GM12878 (cell line): ENCODE data around the gene KASH5. TPM values are rescaled to one million over a fixed set of nuclear protein-coding genes. Genes with fewer than 3 reads are reported as not detected.

Experiments
- ATAC-seq: fragments of 200-7000 bp; cut with Tn5 transposase; 3 replicates; pipeline ENCODE4 v1.9.1; 2020; ENCODE audit warnings: mild to moderate bottlenecking, moderate library complexity
- Bru-seq: library from RNA; stranded (reverse); fragments of 400-500 nt; gene quantifications from one replicate; lab custom pipeline; 2021; lab: Mats Ljungman, UMichigan
- BruChase-seq, 2 experiments: library from RNA; stranded (reverse); fragments of 400-500 nt; gene quantifications; one replicate each; lab custom pipeline; 2021; lab: Mats Ljungman, UMichigan
- BruUV-seq: library from RNA; stranded (reverse); fragments of 400-500 nt; replicated peaks from 2 replicates; lab custom pipeline; 2021; lab: Mats Ljungman, UMichigan
- CTCF ChIA-PET: fragments of 300-600 bp; sonication (Branson Sonifier 250); formaldehyde crosslinking; extraction: SDS; loops from one replicate; lab custom pipeline; 2021; ENCODE audit warnings: inconsistent platforms; lab: Yijun Ruan, JAX
- POLR2A ChIA-PET: fragments of 350-600 bp; formaldehyde crosslinking; extraction: SDS; loops from one replicate; lab custom pipeline; 2021; ENCODE audit warnings: inconsistent platforms; lab: Charles Lee
- RAD21 ChIA-PET: fragments of 300-600 bp; sonication (Branson Sonifier 250); formaldehyde crosslinking; loops from one replicate; lab custom pipeline; 2023; ENCODE audit warnings: antibody characterized with exemption; ENCODE audit not compliant: unreplicated experiment; lab: Charles Lee
- SMC1A ChIA-PET: fragments of 300-600 bp; sonication (Branson Sonifier 250); formaldehyde crosslinking; loops from one replicate; lab custom pipeline; 2023; ENCODE audit not compliant: unreplicated experiment, uncharacterized antibody; lab: Charles Lee
- DNase-seq: peaks from one replicate; pipeline ENCODE4 v3.0.0-alpha.2; 2011; ENCODE audit warnings: low read depth, low spot score
- FAIRE-seq: peaks from 3 replicates; lab custom pipeline; 2011; peaks lifted over from hg19 to GRCh38; lab: Jason Lieb, UNC
- H2AFZ ChIP-seq: 2 replicates; pipeline ENCODE4 v1.6.0; 2011; ENCODE audit warnings: low read depth, low read length, control low read depth; ENCODE audit not compliant: control insufficient read depth
- H3K27ac ChIP-seq: 2 replicates; pipeline ENCODE4 v1.5.1; 2011; ENCODE audit warnings: control low read depth; ENCODE audit not compliant: control insufficient read depth, insufficient read depth
- H3K27me3 ChIP-seq, 2 experiments: replicated peaks in 1 of 2; 2 replicates each; pipeline versions ENCODE4 v1.6.0 to v1.6.1; 2011; ENCODE audit warnings: low read length in 1 of 2; ENCODE audit not compliant: control insufficient read depth in 2 of 2, insufficient read depth in 2 of 2
- H3K36me3 ChIP-seq, 2 experiments: 2 replicates each; pipeline ENCODE4 v1.5.1; 2011; ENCODE audit warnings: low read length in 1 of 2; ENCODE audit not compliant: control insufficient read depth in 2 of 2, insufficient read depth in 2 of 2
- H3K4me1 ChIP-seq: 2 replicates; pipeline ENCODE4 v1.6.1; 2011; ENCODE audit warnings: mild to moderate bottlenecking, low read length, moderate library complexity, mixed read lengths; ENCODE audit not compliant: control insufficient read depth, insufficient read depth
- H3K4me2 ChIP-seq: 2 replicates; pipeline ENCODE4 v1.6.0; 2011; ENCODE audit warnings: control low read depth; ENCODE audit not compliant: control insufficient read depth, insufficient read depth
- H3K4me3 ChIP-seq: fragments of 200-600 bp; sonication (generic); 2 replicates; pipeline ENCODE4 v1.5.1; 2016
- H3K79me2 ChIP-seq: 2 replicates; pipeline ENCODE4 v1.6.0; 2011; ENCODE audit warnings: low read length; ENCODE audit not compliant: control insufficient read depth, insufficient read depth
- H3K9ac ChIP-seq: 2 replicates; pipeline ENCODE4 v1.8.0; 2011; ENCODE audit warnings: low read length, control low read depth, mixed read lengths; ENCODE audit not compliant: control insufficient read depth, insufficient read depth
- H3K9me3 ChIP-seq: replicated peaks from 3 replicates; pipeline ENCODE4 v1.5.1; 2011; ENCODE audit warnings: mild to moderate bottlenecking, low read length; ENCODE audit not compliant: control insufficient read depth, insufficient read depth
- H4K20me1 ChIP-seq: 2 replicates; pipeline ENCODE4 v1.6.0; 2011; ENCODE audit not compliant: control insufficient read depth, insufficient read depth
- SP1 ChIP-seq: IDR thresholded peaks from one replicate; pipeline ENCODE4 v1.6.1; 2011; ENCODE audit warnings: low read depth, low read length
- WGBS: methylation state at CpG from one replicate; pipeline ENCODE4 v1.1.6; 2016; ENCODE audit warnings: low lambda C conversion rate; ENCODE audit not compliant: insufficient replicate concordance, insufficient coverage; ENCODE audit errors: missing lambda C conversion rate; 5-methylcytosine and 5-hydroxymethylcytosine counted together
- in situ Hi-C: fragments of 300-500 bp; cut with MboI; formaldehyde crosslinking; loops from 9 replicates; pipeline ENCODE4 v1.14.3; 2018; ENCODE audit warnings: mixed read lengths
- intact Hi-C: fragments of 100-400 bp; cut with micrococcal nuclease; formaldehyde crosslinking; loops from one replicate; pipeline ENCODE4 v1.14.2; 2022; ENCODE audit not compliant: unreplicated experiment
- long read RNA-seq, 2 experiments: library from polyadenylated mRNA; unstranded; transcript quantifications; one replicate each; pipeline ENCODE4 v2.0.0, GENCODE V29; 2019 to 2020
- polyA minus RNA-seq, 3 experiments: library from RNA; depleted of rRNA, polyadenylated mRNA; stranded (reverse); fragments of >200 nt; gene quantifications; 2 replicates each; pipeline ENCODE4 v1.2.3, GENCODE V29; 2011
- polyA plus RNA-seq, 11 experiments: library from polyadenylated mRNA; depleted of rRNA in 4 of 11; unstranded in 6 of 11; stranded (reverse) in 5 of 11; fragments of >200 nt; fragmentation: Nextera tagmentation in 4 of 11; fragmentation: Illumina TruSeq in 1 of 11; extraction: Ambion mirVana in 4 of 11; extraction: Trizol in 1 of 11; gene quantifications; 1 replicate in 1 of 11; 2 replicates in 10 of 11; pipeline versions ENCODE4 v1.2.1 to v1.2.3, GENCODE V29; 2011 to 2016; ENCODE audit warnings: inconsistent platforms in 2 of 11, missing spikeins in 2 of 11, low read depth in 1 of 11
- total RNA-seq, 4 experiments: library from RNA; depleted of rRNA in 3 of 4; stranded (reverse); fragments of >200 nt in 3 of 4; fragmentation: Illumina TruSeq in 1 of 4; extraction: Trizol in 1 of 4; gene quantifications; 2 replicates each; pipeline versions ENCODE4 v1.2.1 to v1.2.3, GENCODE V29; 2013 to 2021

The KASH5 gene, protein sequence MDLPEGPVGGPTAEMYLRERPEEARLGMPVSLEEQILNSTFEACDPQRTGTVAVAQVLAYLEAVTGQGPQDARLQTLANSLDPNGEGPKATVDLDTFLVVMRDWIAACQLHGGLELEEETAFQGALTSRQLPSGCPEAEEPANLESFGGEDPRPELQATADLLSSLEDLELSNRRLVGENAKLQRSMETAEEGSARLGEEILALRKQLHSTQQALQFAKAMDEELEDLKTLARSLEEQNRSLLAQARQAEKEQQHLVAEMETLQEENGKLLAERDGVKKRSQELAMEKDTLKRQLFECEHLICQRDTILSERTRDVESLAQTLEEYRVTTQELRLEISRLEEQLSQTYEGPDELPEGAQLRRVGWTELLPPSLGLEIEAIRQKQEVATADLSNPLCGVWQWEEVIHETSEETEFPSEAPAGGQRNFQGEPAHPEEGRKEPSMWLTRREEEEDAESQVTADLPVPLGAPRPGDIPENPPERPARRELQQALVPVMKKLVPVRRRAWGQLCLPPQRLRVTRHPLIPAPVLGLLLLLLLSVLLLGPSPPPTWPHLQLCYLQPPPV
- not detected in 2 replicates for total RNA-seq (2013; cell fraction: nucleolus; rRNA removed)
- 0.16 TPM in 1 of 2 replicates, not detected in the other for total RNA-seq (2014; rRNA removed)
- total RNA-seq (2014; rRNA removed; fragmentation: Illumina TruSeq; extraction: Trizol), result not detected in 2 replicates
- total RNA-seq (2021), result 0.21 TPM in 1 of 2 replicates, not detected in the other
- polyA plus RNA-seq (2011; ENCODE audit: low read depth), result not detected
- polyA plus RNA-seq (2011; rRNA removed), result 0.05 TPM in 1 of 2 replicates, not detected in the other
- not detected in 2 replicates for polyA plus RNA-seq (2011; cell fraction: cytosol; rRNA removed)
- polyA plus RNA-seq (2011; cell fraction: nucleus; rRNA removed), result 0.19 TPM in 1 of 2 replicates, not detected in the other
- not detected in 2 replicates for polyA plus RNA-seq (2012)
- polyA plus RNA-seq (2014; fragmentation: Illumina TruSeq; extraction: Trizol), result 0.03 TPM in 1 of 2 replicates, not detected in the other
- polyA plus RNA-seq (2014; fragmentation: Nextera tagmentation; extraction: Ambion mirVana), result not detected
- polyA plus RNA-seq (2014; rRNA removed), result 0.04 and 0.06 TPM in 2 replicates
- polyA plus RNA-seq (2016; fragmentation: Nextera tagmentation; extraction: Ambion mirVana), result not detected
- polyA minus RNA-seq (2011; rRNA and poly(A)+ RNA removed), result not detected in 2 replicates
- polyA minus RNA-seq (2011; cell fraction: cytosol; rRNA and poly(A)+ RNA removed), result not detected in 2 replicates
- 0.24 TPM in 1 of 2 replicates, not detected in the other for polyA minus RNA-seq (2011; cell fraction: nucleus; rRNA and poly(A)+ RNA removed)
- percentile 12 among the genes with signal in this experiment for Bru-seq, nascent RNA
- not detected for BruChase-seq, experiment 1, labeled RNA remaining after a 6-hour chase
- percentile 3 among the genes with signal in this experiment for BruChase-seq, experiment 2, labeled RNA remaining after a 2-hour chase
- long read RNA-seq, experiment 1, result 0 reads
- long read RNA-seq, experiment 2, result 0 reads

DNA sequence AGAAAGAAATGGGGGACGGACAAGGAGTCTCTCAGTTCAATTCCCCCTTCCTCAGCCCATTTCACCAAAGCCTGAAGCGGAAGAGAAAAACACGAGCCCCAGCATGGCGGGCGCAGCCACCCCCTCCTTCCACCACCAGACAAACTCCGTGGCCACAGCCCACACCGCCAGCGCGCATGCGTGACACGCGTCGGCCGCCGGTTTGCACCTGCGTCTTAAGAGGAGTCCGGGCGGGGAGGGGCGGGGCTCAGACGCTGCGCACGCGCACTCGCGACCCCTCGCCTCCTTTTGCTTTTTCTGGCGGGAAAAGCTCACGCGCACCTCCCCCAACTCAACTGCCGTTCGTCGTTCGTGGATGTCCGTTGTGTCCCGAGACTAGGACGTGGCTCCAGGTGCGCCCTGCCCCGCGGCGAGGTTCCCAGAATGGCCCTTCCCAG, at the start of gene KASH5:
TSS of gene KASH5 (plus strand) at position 314 of the 437 bp plus-strand sequence. CDS start 2,635 bp downstream, outside the sequence.
- ChIA-PET RAD21 (interaction anchor here (0.8 kb wide), 1 partner anchor 39 kb away, joined by 3 read pairs; no protein-coding TSS in a partner anchor), CTCF (no interaction called here), SMC1A (interaction anchor here (0.7 kb wide), 1 partner anchor 8 kb away, joined by 3 read pairs; no protein-coding TSS in a partner anchor), POLR2A (interaction anchor here (0.6 to 0.7 kb wide), 2 partner anchors 48 to 62 kb away, joined by 3 to 4 read pairs; no protein-coding TSS in a partner anchor)
- H3K4me3 ChIP-seq, result no peak within 1 kb of the TSS
- H3K79me2 ChIP-seq, result no peaks in the 10 kb centered on the region
- no peak for TF ChIP-seq SP1
- H3K9ac ChIP-seq, result no peak within 1 kb of the TSS
- BruUV-seq, result no TSS peak
- no peak within 1 kb of the TSS for H3K4me2 ChIP-seq
- H4K20me1 ChIP-seq, result no peaks in the 10 kb centered on the region
- no peaks in the 10 kb centered on the region for H3K4me1 ChIP-seq
- no peak within 1 kb of the TSS for H2AFZ ChIP-seq
- H3K27ac ChIP-seq, result no peak within 1 kb of the TSS
- no peaks in the 10 kb centered on the region for H3K36me3 ChIP-seq
- FAIRE-seq, result no peak
- WGBS, result 88% methylated on average over 24 of the region's 40 CpGs
- H3K27me3 ChIP-seq, result no peaks in the 10 kb centered on the region
- DNase-seq, result no peak
- no peak for ATAC-seq
- H3K9me3 ChIP-seq, result no peaks in the 10 kb centered on the region
- in situ Hi-C loops (no loop called here), intact Hi-C loops (no loop called here)
